Ishikawa (cell line): Measurements from ENCODE around the gene PHF1.

Experiments used
- CEBPB ChIP-seq: IDR thresholded peaks from 2 replicates; pipeline ENCODE4 v1.6.1; 2012
- RAD21 ChIP-seq: IDR thresholded peaks from 2 replicates; pipeline ENCODE4 v1.6.1; 2012; ENCODE audit warnings: low read depth
- REST ChIP-seq: IDR thresholded peaks from 2 replicates; pipeline ENCODE4 v1.6.1; 2012; ENCODE audit warnings: low read depth, mild to moderate bottlenecking

GRCh38 chr6:33412140-33413009, 1.6 kb downstream of the PHF1 start:
- TF ChIP-seq RAD21, result no peak
- TF ChIP-seq CEBPB, result no peak
- TF ChIP-seq REST, result no peak
